Hepatic stellate cell (primary cell): ENCODE data around the gene RIOX2.
"Not testable (repeated sequence)": the region's sequence is repeated elsewhere in the genome, so short reads cannot be mapped to it uniquely, and the experiment has no call there.

Experiments used
- DNase-seq: peaks from one replicate; pipeline ENCODE4 v3.0.0; 2011; ENCODE audit warnings: low spot score

Gene RIOX2

DNA sequence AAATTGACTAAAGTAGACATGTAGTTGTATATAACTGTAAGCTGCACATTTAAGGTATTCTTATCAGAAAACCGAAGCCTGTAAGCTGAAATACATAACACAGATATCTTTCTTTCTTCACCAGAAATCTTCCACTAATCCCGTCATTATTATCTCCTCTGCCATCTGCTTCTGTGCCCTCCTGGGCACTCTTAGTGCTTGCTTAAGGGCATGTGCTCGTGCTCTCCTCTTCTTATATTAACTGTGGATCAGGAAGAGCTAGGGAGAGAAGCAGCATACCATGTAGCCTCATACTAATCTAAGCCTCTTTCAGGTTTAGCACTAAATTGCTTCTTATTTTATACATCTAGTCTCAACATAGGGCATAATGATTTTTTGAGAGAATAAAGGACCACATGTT, 60.8 kb downstream of the RIOX2 start:
- no peak for DNase-seq

DNA sequence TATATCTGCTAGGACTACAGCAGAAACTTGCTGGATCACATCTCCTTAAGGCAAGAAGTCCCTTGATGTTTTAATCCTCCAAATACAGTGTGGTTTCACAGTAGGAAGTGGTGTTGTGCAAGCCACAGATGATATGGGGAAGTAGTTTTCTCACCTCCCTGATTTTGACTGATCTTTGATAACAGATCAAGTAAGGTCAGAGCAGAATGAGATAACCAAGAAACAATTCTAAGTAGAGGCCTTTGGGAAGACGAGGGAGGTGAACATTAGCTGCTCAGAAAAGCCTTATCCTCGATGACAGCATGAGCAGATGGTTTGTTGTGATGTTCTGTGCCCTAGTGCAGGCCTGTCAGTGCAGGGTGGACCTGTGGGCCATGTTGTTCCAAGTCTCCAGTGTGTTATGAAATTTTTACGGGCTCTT, 61.3 kb downstream of the RIOX2 start:
- DNase-seq: no peak

DNA sequence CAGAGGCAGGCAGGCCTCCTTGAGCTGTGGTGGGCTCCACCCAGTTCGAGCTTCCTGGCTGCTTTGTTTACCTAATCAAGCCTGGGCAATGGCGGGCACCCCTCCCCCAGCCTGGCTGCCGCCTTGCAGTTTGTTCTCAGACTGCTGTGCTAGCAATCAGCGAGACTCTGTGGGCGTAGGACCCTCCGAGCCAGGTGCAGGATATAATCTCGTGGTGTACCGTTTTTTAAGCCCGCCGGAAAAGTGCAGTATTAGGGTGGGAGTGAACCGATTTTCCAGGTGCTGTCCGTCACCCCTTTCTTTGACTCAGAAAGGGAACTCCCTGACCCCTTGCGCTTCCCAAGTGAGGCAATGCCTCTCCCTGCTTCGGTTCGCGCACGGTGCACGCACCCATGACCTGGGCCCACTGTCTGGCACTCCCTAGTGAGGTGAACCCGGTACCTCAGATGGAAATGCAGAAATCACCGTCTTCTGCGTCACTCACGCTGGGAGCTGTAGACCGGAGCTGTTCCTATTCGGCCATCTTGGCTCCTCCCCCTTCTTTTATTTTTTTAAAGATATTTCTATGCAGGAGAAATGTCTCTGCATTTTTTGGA, 61.9 kb downstream of the RIOX2 start:
- not testable (repeated sequence) for DNase-seq

DNA sequence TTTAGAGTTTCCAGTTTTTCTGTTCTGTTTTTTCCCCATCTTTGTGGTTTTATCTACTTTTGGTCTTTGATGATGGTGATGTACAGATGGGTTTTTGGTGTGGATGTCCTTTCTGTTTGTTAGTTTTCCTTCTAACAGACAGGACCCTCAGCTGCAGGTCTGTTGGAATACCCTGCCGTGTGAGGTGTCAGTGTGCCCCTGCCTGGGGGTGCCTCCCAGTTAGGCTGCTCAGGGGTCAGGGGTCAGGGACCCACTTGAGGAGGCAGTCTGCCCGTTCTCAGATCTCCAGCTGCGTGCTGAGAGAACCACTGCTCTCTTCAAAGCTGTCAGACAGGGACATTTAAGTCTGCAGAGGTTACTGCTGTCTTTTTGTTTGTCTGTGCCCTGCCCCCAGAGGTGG, 62.4 kb downstream of the RIOX2 start:
- DNase-seq: not testable (repeated sequence)

DNA sequence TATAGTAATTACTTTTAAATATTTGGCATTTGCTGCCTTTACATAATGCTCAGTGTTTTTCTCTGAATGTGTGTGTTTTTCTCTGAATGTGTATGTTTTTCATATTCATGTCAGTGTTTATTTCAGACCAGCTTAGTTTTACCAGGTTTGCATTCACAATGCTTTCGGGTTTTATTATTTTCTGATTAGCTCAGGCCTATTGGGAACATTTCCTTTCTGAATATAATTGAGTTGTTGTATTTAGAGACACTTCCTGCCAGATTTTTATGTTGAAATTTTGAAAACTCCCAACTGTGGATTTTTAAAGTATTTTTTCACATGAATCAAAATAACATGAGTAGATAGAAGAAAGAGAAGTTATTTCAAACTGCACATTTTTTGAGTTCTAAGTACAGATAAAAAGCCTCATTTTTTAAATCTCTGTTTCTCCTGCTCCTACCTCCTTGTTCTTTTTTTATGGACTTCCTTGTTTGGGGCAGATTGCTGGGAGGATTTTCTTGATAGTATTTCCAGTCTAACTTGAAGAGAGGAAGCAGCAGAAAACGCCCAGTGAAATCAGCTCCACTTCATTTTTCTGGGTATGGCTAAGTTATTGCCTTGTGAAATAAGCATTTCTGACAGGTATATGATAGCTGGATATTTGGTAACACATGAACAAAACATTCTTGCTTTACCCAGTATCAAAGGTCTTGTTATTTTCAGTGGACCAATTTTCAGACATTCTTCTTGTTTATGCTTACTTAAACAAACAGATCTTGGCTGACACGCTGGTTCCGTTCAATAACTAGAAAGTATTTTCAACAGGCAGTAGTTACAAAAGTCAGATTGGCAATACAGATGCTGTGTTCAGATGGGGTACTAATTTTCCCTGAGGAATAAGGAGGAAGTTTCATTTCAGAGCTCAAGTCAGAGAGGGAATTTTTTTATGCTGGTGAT, 70.7 kb downstream of the RIOX2 start:
- no peak for DNase-seq

DNA sequence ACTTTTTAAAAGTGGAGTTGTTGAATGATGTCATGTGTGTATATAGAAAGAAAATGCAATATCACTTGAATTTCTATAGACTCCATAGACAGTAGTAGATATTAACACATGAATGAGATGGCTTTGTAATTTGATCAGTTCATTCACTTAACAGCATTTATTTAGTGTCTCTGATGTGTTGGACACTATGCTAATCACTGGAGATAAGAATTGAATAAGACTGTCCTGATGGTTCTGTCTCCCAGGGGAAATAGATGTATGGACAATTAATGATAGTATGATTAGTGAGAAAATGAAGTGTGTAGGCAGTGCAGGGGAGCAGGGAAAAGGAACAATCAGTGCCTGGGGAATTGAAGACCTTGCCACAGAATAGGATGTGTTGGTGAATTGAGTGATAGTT, 72.9 kb downstream of the RIOX2 start:
- DNase-seq: no peak

DNA sequence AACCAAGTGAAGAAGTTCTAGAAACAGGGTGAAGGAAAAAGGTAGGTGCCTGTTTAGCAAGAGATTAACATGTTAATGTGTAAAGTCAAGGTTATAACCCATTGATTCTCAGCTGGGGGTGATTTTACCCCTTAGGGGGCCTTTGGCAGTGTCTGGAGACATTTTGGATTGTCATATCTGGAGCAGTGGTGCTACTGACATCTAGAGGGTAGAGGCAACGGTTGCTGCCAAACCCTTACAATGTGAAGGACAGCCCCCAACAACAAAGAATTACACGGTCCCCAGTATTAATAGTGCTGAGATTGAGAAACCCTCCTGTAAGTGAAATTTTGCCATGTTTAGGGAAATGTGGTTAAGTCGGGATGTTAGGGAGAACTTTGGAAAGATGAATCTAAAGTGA, 75.7 kb downstream of the RIOX2 start:
- no peak for DNase-seq

DNA sequence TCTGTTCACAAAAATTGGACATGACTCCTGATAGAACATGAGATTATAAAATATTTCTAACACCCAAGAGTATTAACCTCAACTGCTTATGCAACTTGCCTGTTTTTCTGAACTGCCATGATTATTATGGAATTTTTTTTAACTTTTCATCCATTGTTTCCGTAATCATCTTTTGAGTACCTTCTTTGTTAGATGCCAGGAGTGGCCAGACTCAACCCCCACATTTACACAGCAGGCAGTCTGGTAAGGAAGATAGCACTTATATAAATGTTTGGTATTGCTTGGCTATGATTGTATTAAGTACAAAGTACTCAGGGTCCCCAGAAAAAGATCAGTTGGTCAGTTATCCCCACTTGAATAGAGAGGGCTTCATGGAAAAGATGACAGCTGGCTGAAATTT, 76.1 kb downstream of the RIOX2 start:
- no peak for DNase-seq

DNA sequence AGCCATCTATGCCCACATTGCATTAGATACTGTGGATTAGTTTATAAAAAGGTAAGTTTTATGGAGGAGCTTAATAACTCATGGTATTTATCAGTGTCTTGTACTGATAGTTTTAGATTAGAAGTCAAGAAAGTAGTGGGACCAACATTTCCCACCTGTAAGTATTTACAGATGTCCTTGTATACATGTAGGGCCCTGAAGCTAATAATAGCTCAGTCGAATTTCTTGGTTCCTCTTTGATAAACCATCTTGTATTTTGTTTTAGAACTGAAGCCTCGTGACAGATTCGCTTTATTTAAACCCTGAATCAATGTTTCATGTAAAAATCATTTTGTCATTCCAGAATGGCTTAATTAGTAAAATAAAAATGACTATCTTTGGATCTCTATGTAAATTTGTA, 77.0 kb downstream of the RIOX2 start:
- no peak for DNase-seq

DNA sequence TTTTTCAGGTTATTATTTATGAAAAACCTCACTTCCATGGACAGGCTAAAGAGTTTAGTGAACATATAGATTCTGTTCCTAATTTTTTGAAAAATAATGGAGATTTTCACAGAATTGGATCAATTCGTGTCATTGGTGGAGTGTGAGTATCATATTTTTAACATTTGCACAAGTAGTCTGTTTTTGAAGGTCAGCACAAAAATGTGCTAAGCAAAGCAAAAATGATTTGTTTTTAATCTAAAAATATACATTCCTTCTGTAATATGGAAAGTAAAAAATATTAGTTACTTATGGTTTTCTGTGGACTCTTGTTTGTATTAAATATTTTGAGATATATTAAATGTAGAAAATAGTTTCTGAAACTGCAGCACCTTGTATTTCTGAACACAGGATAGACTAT, 79.4 kb downstream of the RIOX2 start:
- no peak for DNase-seq
